Measurements from ENCODE around the gene IGSF3. TPM values are rescaled to one million over a fixed set of nuclear protein-coding genes. Genes with fewer than 3 reads are reported as not detected.
A peak's percentile ranks its signal among the peaks of the same experiment; 100 is the strongest.

IGSF3 gene
- total RNA-seq, 2 donors from 2014 or later = 21.4 to 30.6 TPM

DNA sequence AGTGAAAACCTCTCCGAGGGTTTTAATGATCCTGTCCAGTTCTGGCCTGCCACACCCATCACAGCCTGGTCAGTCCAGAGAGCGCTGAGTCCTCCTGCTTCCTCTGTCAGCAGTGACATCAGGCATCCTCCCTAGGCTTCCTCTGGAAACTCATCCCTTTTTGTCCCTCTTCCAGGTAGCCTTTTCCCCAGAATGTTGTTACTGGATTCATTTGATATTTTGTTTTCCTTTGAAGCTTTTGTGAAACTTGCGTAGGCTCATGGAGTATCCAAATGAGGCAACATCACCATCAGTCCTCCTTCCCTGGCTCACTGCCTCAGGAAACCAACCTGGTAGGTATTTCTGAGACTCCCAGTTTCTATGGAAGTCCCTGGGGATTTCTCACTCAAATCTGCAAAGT lies 27.0 kb upstream of the IGSF3 start:
- intact Hi-C loops (cut with DNase I) = no loop called here
- no peak overlapping the region for H3K9ac ChIP-seq (ENCODE audit: low read depth in 2 of 2, low read length in 2 of 2)
- no peak overlapping the region for H3K4me3 ChIP-seq
- H3K27me3 ChIP-seq = no peaks in the 10 kb centered on the region
- H3K4me1 ChIP-seq = no peaks in the 10 kb centered on the region
- DNase-seq = no peak
- TF ChIP-seq, protein P1, sequence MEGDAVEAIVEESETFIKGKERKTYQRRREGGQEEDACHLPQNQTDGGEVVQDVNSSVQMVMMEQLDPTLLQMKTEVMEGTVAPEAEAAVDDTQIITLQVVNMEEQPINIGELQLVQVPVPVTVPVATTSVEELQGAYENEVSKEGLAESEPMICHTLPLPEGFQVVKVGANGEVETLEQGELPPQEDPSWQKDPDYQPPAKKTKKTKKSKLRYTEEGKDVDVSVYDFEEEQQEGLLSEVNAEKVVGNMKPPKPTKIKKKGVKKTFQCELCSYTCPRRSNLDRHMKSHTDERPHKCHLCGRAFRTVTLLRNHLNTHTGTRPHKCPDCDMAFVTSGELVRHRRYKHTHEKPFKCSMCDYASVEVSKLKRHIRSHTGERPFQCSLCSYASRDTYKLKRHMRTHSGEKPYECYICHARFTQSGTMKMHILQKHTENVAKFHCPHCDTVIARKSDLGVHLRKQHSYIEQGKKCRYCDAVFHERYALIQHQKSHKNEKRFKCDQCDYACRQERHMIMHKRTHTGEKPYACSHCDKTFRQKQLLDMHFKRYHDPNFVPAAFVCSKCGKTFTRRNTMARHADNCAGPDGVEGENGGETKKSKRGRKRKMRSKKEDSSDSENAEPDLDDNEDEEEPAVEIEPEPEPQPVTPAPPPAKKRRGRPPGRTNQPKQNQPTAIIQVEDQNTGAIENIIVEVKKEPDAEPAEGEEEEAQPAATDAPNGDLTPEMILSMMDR (IDR thresholded peaks at IDR 0.05) = no peak
- H3K36me3 ChIP-seq = no peaks in the 10 kb centered on the region
- H3K9me3 ChIP-seq = no peaks in the 10 kb centered on the region
- no peak overlapping the region for H3K27ac ChIP-seq

DNA sequence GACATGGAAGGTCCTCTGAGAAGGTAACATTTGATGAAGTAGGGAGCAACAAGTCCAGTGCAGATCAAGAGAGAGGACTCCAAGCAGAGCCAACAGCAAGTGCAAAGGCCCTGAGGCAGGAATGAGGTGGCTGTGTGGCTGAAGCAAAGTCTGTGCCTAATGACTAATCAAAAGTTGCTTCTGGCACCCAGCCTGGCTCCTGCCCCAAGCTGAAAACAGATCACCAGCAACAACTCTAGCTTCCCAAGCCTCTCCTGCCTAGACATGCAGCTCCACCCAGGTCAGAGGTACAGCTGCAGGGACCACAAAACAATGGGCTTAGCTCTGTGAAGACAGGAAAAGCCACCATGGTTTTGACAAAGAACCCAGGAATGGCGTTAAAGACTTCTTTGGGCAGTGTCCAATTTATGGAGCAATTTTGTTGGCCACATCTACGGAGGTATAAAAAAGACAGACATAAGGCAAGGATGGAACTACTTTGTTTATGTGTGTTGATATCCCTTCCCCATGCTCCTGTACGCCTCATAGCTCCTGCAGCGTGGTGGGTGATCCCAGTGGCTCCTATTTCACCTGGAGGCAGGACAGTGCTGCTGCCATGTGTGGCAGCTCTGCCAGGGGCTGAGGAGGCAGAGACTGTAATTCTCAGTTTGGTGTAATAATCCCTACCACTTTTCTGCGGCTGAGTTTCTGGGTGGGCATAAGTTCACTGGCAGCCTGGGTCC lies 26.4 kb upstream of the IGSF3 start:
- intact Hi-C loops (cut with DNase I) = no loop called here
- Histone ChIP-seq H3K9ac (ENCODE audit: low read depth in 2 of 2, low read length in 2 of 2) (no peak overlapping the region), H3K27ac (no peak overlapping the region), H3K4me3 (no peak overlapping the region), H3K9me3 (no peaks in the 10 kb centered on the region), H3K36me3 (no peaks in the 10 kb centered on the region), H3K4me1 (no peaks in the 10 kb centered on the region), H3K27me3 (no peaks in the 10 kb centered on the region)
- TF ChIP-seq, protein P1 (IDR thresholded peaks at IDR 0.05) = no peak
- peak; percentile 35 for DNase-seq

DNA sequence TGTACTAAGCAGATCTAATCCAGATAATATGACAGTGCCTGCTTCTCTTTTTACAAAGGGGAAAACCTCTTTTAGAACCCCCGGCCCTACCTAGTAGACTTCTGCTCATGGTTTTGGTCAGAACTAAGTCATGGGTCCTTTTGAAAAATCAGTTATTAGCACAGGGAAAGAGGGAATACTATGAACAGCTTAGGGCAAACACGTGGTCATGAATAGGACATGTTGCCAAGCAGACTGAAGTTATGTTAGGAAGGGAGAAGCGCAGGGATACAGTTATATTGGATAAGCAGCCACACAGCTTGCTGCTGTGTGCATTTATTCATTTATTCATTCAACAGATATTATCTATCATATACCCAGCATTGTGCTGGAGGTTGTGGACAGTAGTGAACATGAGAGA lies 25.3 kb upstream of the IGSF3 start:
- H3K4me1 ChIP-seq = no peaks in the 10 kb centered on the region
- TF ChIP-seq, protein P1 (IDR thresholded peaks at IDR 0.05) = no peak

DNA sequence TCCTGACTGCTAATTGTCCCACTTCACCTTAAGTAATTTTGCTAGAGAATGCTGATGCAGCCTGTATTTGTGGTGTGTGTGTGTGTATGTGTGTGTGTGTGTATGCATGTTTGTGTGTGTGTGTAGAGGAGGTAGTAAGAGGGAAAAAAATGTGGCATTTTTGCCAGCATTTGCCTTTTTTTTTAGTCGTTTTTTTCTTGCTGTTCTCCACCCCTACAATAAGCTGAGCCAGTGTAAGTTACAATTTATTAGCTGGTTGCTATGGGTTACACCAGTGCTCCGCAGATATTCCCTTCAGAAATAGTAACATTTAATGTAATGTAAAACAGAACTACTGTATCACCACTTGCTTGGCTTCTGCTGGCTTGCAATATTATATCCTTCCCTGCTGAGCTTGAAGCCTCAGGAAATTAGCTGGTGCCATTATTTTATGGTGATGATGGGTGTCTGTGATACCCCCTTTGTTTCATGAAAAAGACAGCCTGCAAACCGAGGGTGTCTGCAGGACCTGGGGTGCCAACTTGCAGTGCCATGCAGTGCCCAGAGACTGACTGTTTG lies 23.4 kb upstream of the IGSF3 start:
- no peaks in the 10 kb centered on the region for H3K4me1 ChIP-seq
- DNase-seq = no peak
- no peak overlapping the region for H3K9ac ChIP-seq (ENCODE audit: low read depth in 2 of 2, low read length in 2 of 2)
- H3K4me3 ChIP-seq = no peak overlapping the region
- no peaks in the 10 kb centered on the region for H3K27me3 ChIP-seq
- TF ChIP-seq, protein P1 (IDR thresholded peaks at IDR 0.05) = no peak
- H3K9me3 ChIP-seq = no peaks in the 10 kb centered on the region
- intact Hi-C loops (cut with DNase I) = no loop called here
- no peak overlapping the region for H3K27ac ChIP-seq
- no peaks in the 10 kb centered on the region for H3K36me3 ChIP-seq

More for the DNA sequence above, 25.3 kb upstream of the IGSF3 start:
- no peak overlapping the region for H3K4me3 ChIP-seq
- no peaks in the 10 kb centered on the region for H3K27me3 ChIP-seq
- no peak overlapping the region for H3K9ac ChIP-seq (ENCODE audit: low read depth in 2 of 2, low read length in 2 of 2)
- H3K27ac ChIP-seq = no peak overlapping the region
- H3K36me3 ChIP-seq = no peaks in the 10 kb centered on the region
- intact Hi-C loops (cut with DNase I) = no loop called here
- DNase-seq = no peak
- no peaks in the 10 kb centered on the region for H3K9me3 ChIP-seq

DNA sequence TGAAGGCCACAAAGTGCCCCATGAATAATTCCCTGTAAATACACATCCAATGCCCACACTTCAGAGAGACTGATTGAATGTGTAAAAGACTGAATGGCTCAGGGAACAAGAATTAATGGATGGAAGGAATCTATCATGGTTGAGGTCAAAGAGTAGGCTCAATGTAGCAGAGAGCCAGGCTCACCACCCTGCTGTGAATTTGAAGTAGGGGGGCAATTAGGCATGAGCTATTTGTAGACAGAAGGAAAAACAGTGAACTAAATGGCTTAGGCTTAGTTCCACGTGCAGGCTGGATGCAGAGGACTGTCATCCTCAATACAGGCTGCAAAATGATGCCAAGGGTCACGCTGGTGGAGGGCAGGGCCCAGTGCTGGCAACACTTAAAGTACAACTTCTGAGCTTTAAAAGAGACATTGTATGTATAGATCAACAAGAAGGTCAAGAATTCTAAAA lies 22.9 kb upstream of the IGSF3 start:
- H3K4me3 ChIP-seq = no peak overlapping the region
- no peaks in the 10 kb centered on the region for H3K27me3 ChIP-seq
- H3K27ac ChIP-seq = no peak overlapping the region
- no peak overlapping the region for H3K9ac ChIP-seq (ENCODE audit: low read depth in 2 of 2, low read length in 2 of 2)
- no peaks in the 10 kb centered on the region for H3K9me3 ChIP-seq
- TF ChIP-seq, protein P1 (IDR thresholded peaks at IDR 0.05) = no peak
- intact Hi-C loops (cut with DNase I) = no loop called here
- no peaks in the 10 kb centered on the region for H3K4me1 ChIP-seq
- no peak for DNase-seq
- H3K36me3 ChIP-seq = no peaks in the 10 kb centered on the region
